EL (cell line): ENCODE results near the gene TSEN2.
"Not testable (repeated sequence)": the region's sequence is repeated elsewhere in the genome, so short reads cannot be mapped to it uniquely, and the experiment has no call there.

ENCODE experiments used
- DNase-seq: peaks from one replicate; pipeline ENCODE4 v3.0.0-alpha.2; 2016

The TSEN2 gene

GRCh38 chr3:12507591-12508281 lies 23.5 kb downstream of the TSEN2 start:
- DNase-seq: peak; percentile 72

- peak; percentile 98 for DNase-seq
These were observed 24.0 kb downstream of the TSEN2 start for GRCh38 chr3:12508291-12508700.

- DNase-seq: no peak
These were observed 25.2 kb downstream of the TSEN2 start for GRCh38 chr3:12509466-12509865.

- DNase-seq: no peak
These were observed 28.3 kb downstream of the TSEN2 start for GRCh38 chr3:12512534-12513118.

GRCh38 chr3:12513694-12514446 lies 29.6 kb downstream of the TSEN2 start:
- DNase-seq: no peak

GRCh38 chr3:12515631-12516030 lies 31.4 kb downstream of the TSEN2 start:
- no peak for DNase-seq

GRCh38 chr3:12516873-12517272 lies 32.6 kb downstream of the TSEN2 start:
- DNase-seq: no peak

GRCh38 chr3:12518261-12519028 lies 34.2 kb downstream of the TSEN2 start:
- no peak for DNase-seq

- no peak for DNase-seq
These were observed 36.7 kb downstream of the TSEN2 start for GRCh38 chr3:12521010-12521409.

- DNase-seq: no peak
These were observed 38.4 kb downstream of the TSEN2 start for GRCh38 chr3:12522721-12523120.

GRCh38 chr3:12527757-12528143 lies 43.5 kb downstream of the TSEN2 start:
- DNase-seq: no peak

GRCh38 chr3:12532182-12532581 lies 47.9 kb downstream of the TSEN2 start:
- no peak for DNase-seq

- no peak for DNase-seq
These were observed 52.1 kb downstream of the TSEN2 start for GRCh38 chr3:12536423-12536822.

- DNase-seq: peak; percentile 5
These were observed 57.3 kb downstream of the TSEN2 start for GRCh38 chr3:12541625-12542024.

GRCh38 chr3:12543497-12543896 lies 59.2 kb downstream of the TSEN2 start:
- not testable (repeated sequence) for DNase-seq

- DNase-seq: no peak
These were observed 60.6 kb downstream of the TSEN2 start for GRCh38 chr3:12544652-12545472.

GRCh38 chr3:12545473-12545791 lies 61.2 kb downstream of the TSEN2 start, which contains the start of gene MKRN2OS:
Gene MKRN2OS (minus strand): TSS chr3:12545499. CDS start chr3:12545464, 35 bp downstream.
- no peak for DNase-seq

- DNase-seq: no peak
These were observed 65.9 kb downstream of the TSEN2 start for GRCh38 chr3:12549971-12550760.

GRCh38 chr3:12553921-12554391 lies 69.7 kb downstream of the TSEN2 start:
- DNase-seq: peak; percentile 46

GRCh38 chr3:12556314-12556689 lies 72.0 kb downstream of the TSEN2 start:
- DNase-seq: no peak

GRCh38 chr3:12556690-12557472 lies 72.6 kb downstream of the TSEN2 start, which contains the start of gene MKRN2:
Gene MKRN2 (plus strand): TSS chr3:12557087. CDS start chr3:12557151, 64 bp downstream.
- DNase-seq: peak; percentile 87
